HUES6 (cell line): ENCODE measurements around the gene EXT2.

ENCODE experiments used
- H3K27ac ChIP-seq: 2 replicates; pipeline ENCODE4 v1.7.0; 2013; ENCODE audit warnings: low read depth, mild to moderate bottlenecking, low read length, inconsistent platforms
- H3K27me3 ChIP-seq: 2 replicates; pipeline ENCODE4 v1.6.1; 2013; ENCODE audit warnings: low read length; ENCODE audit not compliant: control insufficient read depth, insufficient read depth
- H3K36me3 ChIP-seq: 2 replicates; pipeline ENCODE4 v1.6.1; 2013; ENCODE audit warnings: low read length; ENCODE audit not compliant: control insufficient read depth, insufficient read depth
- H3K4me1 ChIP-seq: 2 replicates; pipeline ENCODE4 v1.6.1; 2013; ENCODE audit warnings: low read length; ENCODE audit not compliant: control insufficient read depth, insufficient read depth
- H3K4me3 ChIP-seq: 2 replicates; pipeline ENCODE4 v1.5.1; 2013; ENCODE audit warnings: low read depth, low read length
- H3K9ac ChIP-seq: one replicate; pipeline ENCODE4 v1.6.1; 2013; ENCODE audit warnings: mild to moderate bottlenecking, low read length
- H3K9me3 ChIP-seq: 2 replicates; pipeline ENCODE4 v1.6.1; 2013; ENCODE audit warnings: low read depth, low read length; ENCODE audit not compliant: control insufficient read depth, insufficient read depth

Gene EXT2

GRCh38 chr11:44257338-44258189 lies 162.1 kb downstream of the EXT2 start:
- Histone ChIP-seq H3K27ac (no peak overlapping the region), H3K4me1 (no peaks in the 10 kb centered on the region)

GRCh38 chr11:44258190-44258489 lies 162.7 kb downstream of the EXT2 start:
- Histone ChIP-seq H3K27me3 (no peaks in the 10 kb centered on the region), H3K9ac (no peak overlapping the region), H3K36me3 (no peaks in the 10 kb centered on the region), H3K4me3 (no peak overlapping the region), H3K4me1 (no peaks in the 10 kb centered on the region), H3K27ac (no peak overlapping the region), H3K9me3 (peaks cover 5% of the 10 kb centered on the region)

More at GRCh38 chr11:44257338-44258189, 162.1 kb downstream of the EXT2 start:
- Histone ChIP-seq H3K36me3 (no peaks in the 10 kb centered on the region), H3K9ac (no peak overlapping the region), H3K27me3 (no peaks in the 10 kb centered on the region), H3K9me3 (peaks cover 11% of the 10 kb centered on the region), H3K4me3 (no peak overlapping the region)

- Histone ChIP-seq H3K27me3 (no peaks in the 10 kb centered on the region), H3K4me1 (no peaks in the 10 kb centered on the region), H3K4me3 (no peak overlapping the region), H3K9me3 (no peaks in the 10 kb centered on the region), H3K27ac (no peak overlapping the region), H3K9ac (no peak overlapping the region), H3K36me3 (no peaks in the 10 kb centered on the region)
Observed at GRCh38 chr11:44258839-44259420, 163.5 kb downstream of the EXT2 start.

GRCh38 chr11:44260081-44260480 lies 164.6 kb downstream of the EXT2 start:
- no peak overlapping the region for H3K27ac ChIP-seq
- H3K27me3 ChIP-seq: no peaks in the 10 kb centered on the region
- H3K4me1 ChIP-seq: no peaks in the 10 kb centered on the region
- H3K4me3 ChIP-seq: no peak overlapping the region
- H3K36me3 ChIP-seq: no peaks in the 10 kb centered on the region
- H3K9me3 ChIP-seq: no peaks in the 10 kb centered on the region
- H3K9ac ChIP-seq: no peak overlapping the region

- H3K4me3 ChIP-seq: no peak overlapping the region
- H3K9me3 ChIP-seq: no peaks in the 10 kb centered on the region
- H3K27me3 ChIP-seq: no peaks in the 10 kb centered on the region; the same call in 1 of the 2 replicates
- no peak overlapping the region for H3K9ac ChIP-seq
- H3K36me3 ChIP-seq: no peaks in the 10 kb centered on the region
- H3K27ac ChIP-seq: no peak overlapping the region
- H3K4me1 ChIP-seq: no peaks in the 10 kb centered on the region
Observed at GRCh38 chr11:44261800-44262591, 166.5 kb downstream of the EXT2 start.

GRCh38 chr11:44263738-44264437 lies 168.4 kb downstream of the EXT2 start:
- H3K27ac ChIP-seq: no peak overlapping the region
- H3K9ac ChIP-seq: no peak overlapping the region
- H3K36me3 ChIP-seq: no peaks in the 10 kb centered on the region
- H3K27me3 ChIP-seq: no peaks in the 10 kb centered on the region; the same call in 1 of the 2 replicates
- no peaks in the 10 kb centered on the region for H3K9me3 ChIP-seq
- no peaks in the 10 kb centered on the region for H3K4me1 ChIP-seq
- no peak overlapping the region for H3K4me3 ChIP-seq

GRCh38 chr11:44264438-44264749 lies 168.9 kb downstream of the EXT2 start:
- Histone ChIP-seq H3K9ac (no peak overlapping the region), H3K27ac (no peak overlapping the region), H3K27me3 (no peaks in the 10 kb centered on the region; the same call in 1 of the 2 replicates), H3K36me3 (no peaks in the 10 kb centered on the region), H3K4me1 (no peaks in the 10 kb centered on the region), H3K4me3 (no peak overlapping the region), H3K9me3 (no peaks in the 10 kb centered on the region)

GRCh38 chr11:44264761-44265160 lies 169.3 kb downstream of the EXT2 start:
- Histone ChIP-seq H3K27me3 (no peaks in the 10 kb centered on the region; the same call in 1 of the 2 replicates), H3K4me1 (no peaks in the 10 kb centered on the region), H3K9me3 (no peaks in the 10 kb centered on the region), H3K4me3 (no peak overlapping the region), H3K9ac (no peak overlapping the region), H3K36me3 (no peaks in the 10 kb centered on the region), H3K27ac (no peak overlapping the region)

- Histone ChIP-seq H3K27ac (no peak overlapping the region), H3K36me3 (no peaks in the 10 kb centered on the region), H3K9me3 (no peaks in the 10 kb centered on the region), H3K27me3 (no peaks in the 10 kb centered on the region; the same call in 1 of the 2 replicates), H3K4me1 (no peaks in the 10 kb centered on the region), H3K9ac (no peak overlapping the region), H3K4me3 (no peak overlapping the region)
Observed at GRCh38 chr11:44266056-44266780, 170.7 kb downstream of the EXT2 start.

GRCh38 chr11:44267006-44267749 lies 171.7 kb downstream of the EXT2 start:
- H3K9me3 ChIP-seq: no peaks in the 10 kb centered on the region
- H3K27me3 ChIP-seq: no peaks in the 10 kb centered on the region; the same call in 1 of the 2 replicates
- no peaks in the 10 kb centered on the region for H3K4me1 ChIP-seq

More at GRCh38 chr11:44267006-44267749, 171.7 kb downstream of the EXT2 start:
- no peak overlapping the region for H3K27ac ChIP-seq
- no peak overlapping the region for H3K4me3 ChIP-seq
- H3K9ac ChIP-seq: no peak overlapping the region
- H3K36me3 ChIP-seq: no peaks in the 10 kb centered on the region
